ENCODE results near the gene ZBTB4. TPM values are rescaled to one million over a fixed set of nuclear protein-coding genes. Genes with fewer than 3 reads are reported as not detected.

Gene ZBTB4
- total and polyA plus RNA-seq, 2 experiments from 2014 or later: 17.9 to 40.4 TPM

DNA sequence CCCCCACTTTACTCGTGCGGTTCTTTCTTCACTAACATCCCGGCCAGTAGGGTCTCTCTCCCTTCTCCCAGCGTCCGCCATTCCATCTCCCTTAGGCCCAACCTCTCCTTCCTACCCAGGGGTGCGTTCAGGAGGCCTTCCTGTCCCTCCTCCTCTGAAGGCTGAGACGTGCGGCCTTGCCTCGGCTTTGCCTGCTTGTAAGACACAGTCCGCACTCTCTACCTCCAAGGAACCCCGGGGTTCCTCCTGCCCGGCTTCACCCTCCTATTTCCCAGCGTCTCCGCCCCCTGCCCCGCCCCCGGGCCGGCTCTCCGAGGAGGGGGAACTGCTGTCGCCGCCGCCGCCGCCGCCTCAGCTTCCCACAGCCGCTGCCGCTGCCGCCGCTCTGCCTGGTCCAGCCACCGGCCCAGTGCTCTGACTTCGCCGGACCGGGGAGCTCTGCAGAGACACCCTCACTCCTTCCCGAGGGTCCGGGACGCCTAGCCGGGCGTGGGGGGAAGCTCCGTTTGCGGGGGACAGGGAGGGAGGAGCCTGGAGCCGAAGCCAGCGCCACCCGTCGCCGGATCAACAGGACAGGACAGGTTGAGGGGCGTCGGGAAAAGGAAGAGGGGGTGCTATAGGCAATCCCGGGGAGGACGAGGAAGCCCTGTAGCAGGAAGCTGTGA lies 41.3 kb downstream of the ZBTB4 start:
- H3K4me1 ChIP-seq (ENCODE audit: low read depth): peaks cover 20% of the 10 kb centered on the region
- no peaks in the 10 kb centered on the region for H3K9me3 ChIP-seq (ENCODE audit: low read depth)
- no peaks in the 10 kb centered on the region for H3K27me3 ChIP-seq
- TF ChIP-seq, protein P1, sequence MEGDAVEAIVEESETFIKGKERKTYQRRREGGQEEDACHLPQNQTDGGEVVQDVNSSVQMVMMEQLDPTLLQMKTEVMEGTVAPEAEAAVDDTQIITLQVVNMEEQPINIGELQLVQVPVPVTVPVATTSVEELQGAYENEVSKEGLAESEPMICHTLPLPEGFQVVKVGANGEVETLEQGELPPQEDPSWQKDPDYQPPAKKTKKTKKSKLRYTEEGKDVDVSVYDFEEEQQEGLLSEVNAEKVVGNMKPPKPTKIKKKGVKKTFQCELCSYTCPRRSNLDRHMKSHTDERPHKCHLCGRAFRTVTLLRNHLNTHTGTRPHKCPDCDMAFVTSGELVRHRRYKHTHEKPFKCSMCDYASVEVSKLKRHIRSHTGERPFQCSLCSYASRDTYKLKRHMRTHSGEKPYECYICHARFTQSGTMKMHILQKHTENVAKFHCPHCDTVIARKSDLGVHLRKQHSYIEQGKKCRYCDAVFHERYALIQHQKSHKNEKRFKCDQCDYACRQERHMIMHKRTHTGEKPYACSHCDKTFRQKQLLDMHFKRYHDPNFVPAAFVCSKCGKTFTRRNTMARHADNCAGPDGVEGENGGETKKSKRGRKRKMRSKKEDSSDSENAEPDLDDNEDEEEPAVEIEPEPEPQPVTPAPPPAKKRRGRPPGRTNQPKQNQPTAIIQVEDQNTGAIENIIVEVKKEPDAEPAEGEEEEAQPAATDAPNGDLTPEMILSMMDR (IDR thresholded peaks at IDR 0.05; ENCODE audit: low read depth, low read length): no peak
- peak overlapping the region; percentile 64 for H3K4me3 ChIP-seq
- DNase-seq (ENCODE audit: low read depth in 1 of 2, low spot score in 1 of 2): peak; percentile 17 to 84
- H3K36me3 ChIP-seq: no peaks in the 10 kb centered on the region
- peak overlapping the region; percentile 24 for H3K27ac ChIP-seq

DNA sequence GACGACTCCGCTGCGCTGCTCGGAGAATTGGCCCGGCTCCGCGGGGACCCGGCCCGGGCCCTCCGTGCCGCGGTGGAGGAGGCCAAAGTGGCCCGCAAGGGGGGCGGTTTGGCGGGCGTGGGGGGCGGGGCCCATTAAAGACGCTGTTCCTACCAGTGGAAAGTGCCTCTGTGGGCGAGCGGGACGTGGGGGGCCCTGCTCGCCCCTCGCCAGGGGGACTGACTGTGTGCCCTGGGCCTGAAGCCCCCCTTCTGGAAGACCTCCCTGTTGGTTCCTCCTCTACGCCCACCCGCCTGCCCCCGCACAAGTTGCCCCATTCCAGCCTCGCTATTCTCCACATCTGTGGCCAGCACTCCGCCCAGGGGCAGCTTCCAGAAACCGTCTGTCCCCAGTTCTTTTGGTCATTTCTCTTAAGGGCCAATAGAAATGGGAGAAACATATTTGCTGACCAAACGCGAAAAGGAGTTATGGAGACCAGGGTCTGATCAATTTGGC lies 42.0 kb downstream of the ZBTB4 start:
- Histone ChIP-seq H3K27me3 (no peaks in the 10 kb centered on the region), H3K9me3 (ENCODE audit: low read depth) (no peaks in the 10 kb centered on the region), H3K4me3 (peak overlapping the region; percentile 64), H3K36me3 (no peaks in the 10 kb centered on the region), H3K4me1 (ENCODE audit: low read depth) (peaks cover 20% of the 10 kb centered on the region), H3K27ac (no peak overlapping the region)
- TF ChIP-seq, protein P1 (IDR thresholded peaks at IDR 0.05; ENCODE audit: low read depth, low read length): no peak
- DNase-seq (ENCODE audit: low read depth in 1 of 2, low spot score in 1 of 2): no peak

DNA sequence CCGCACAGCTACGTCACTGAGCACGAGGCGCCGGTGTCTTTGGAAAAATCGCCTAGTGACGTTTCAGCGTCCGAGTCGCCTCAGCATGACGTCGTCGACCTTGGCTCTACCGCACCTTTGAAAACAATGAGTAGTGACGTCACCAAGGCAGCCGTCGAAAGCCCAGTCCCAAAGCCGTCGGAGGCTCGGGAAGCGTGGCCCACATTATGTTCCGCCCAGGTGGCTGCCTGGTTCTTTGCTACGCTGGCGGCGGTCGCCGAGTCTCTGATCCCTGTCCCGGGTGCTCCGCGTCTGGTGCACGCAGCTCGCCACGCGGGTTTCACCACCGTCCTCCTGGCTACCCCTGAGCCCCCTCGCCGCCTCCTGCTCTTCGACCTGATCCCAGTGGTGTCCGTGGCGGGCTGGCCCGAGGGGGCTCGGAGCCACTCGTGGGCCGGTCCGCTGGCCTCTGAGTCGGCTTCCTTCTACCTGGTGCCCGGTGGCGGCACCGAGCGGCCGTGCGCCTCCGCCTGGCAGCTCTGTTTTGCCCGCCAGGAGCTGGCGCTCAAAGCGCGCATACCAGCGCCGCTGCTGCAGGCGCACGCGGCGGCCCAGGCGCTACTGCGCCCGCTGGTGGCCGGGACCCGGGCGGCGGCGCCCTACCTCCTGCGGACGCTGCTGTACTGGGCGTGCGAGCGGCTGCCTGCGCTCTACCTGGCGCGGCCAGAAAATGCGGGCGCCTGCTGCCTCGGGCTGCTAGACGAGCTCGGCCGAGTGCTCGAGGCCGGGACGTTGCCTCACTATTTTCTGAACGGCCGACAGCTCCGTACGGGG lies 42.7 kb downstream of the ZBTB4 start:
- H3K4me3 ChIP-seq: peak overlapping the region; percentile 64
- H3K4me1 ChIP-seq (ENCODE audit: low read depth): peaks cover 20% of the 10 kb centered on the region

DNA sequence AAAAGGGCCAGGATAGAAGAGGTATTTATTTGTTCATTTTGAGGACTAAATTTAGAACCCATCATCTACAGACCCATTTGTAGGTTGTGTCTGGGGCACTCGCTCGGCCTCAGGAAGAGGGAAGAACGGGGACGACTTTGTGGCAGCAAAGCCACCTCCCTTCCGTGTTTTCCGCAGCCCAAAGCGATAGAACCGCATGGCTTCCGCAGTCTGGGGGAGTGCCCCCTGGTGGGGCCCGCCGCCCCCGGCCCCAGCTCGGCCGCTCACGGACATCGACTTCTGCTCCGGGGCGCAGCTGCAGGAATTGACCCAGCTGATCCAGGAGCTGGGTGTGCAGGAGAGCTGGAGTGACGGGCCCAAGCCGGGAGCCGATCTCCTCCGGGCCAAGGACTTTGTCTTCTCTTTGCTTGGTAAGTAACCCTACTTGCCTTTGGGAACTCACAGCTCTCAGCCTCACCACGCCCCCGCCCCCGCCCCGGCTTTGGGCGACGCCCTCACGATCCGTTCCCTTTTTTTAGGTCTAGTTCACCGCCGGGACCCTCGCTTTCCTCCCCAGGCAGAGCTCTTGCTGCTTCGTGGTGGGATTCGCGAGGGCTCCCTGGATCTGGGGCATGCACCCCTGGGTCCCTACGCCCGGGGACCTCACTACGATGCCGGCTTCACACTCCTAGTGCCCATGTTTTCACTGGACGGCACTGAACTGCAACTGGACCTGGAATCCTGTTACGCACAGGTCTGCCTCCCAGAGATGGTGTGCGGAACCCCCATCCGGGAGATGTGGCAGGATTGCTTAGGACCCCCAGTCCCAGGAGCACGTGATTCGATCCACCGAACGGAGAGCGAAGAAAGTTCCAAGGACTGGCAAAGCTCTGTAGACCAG lies 43.5 kb downstream of the ZBTB4 start:
- DNase-seq (ENCODE audit: low read depth in 1 of 2, low spot score in 1 of 2): peak; percentile 20 to 46
- TF ChIP-seq, protein P1 (IDR thresholded peaks at IDR 0.05; ENCODE audit: low read depth, low read length): peak; percentile 2
- peaks cover 16% of the 10 kb centered on the region for H3K4me1 ChIP-seq (ENCODE audit: low read depth)
- H3K9me3 ChIP-seq (ENCODE audit: low read depth): no peaks in the 10 kb centered on the region
- H3K27ac ChIP-seq: no peak overlapping the region
- no peaks in the 10 kb centered on the region for H3K36me3 ChIP-seq
- H3K4me3 ChIP-seq: peak overlapping the region; percentile 55
- no peaks in the 10 kb centered on the region for H3K27me3 ChIP-seq

More for the DNA sequence above, 42.7 kb downstream of the ZBTB4 start:
- Histone ChIP-seq H3K36me3 (no peaks in the 10 kb centered on the region), H3K27ac (no peak overlapping the region), H3K9me3 (ENCODE audit: low read depth) (no peaks in the 10 kb centered on the region), H3K27me3 (no peaks in the 10 kb centered on the region)
- TF ChIP-seq, protein P1 (IDR thresholded peaks at IDR 0.05; ENCODE audit: low read depth, low read length): peak; percentile 79
- DNase-seq (ENCODE audit: low read depth in 1 of 2, low spot score in 1 of 2): peak; percentile 80 to 92

DNA sequence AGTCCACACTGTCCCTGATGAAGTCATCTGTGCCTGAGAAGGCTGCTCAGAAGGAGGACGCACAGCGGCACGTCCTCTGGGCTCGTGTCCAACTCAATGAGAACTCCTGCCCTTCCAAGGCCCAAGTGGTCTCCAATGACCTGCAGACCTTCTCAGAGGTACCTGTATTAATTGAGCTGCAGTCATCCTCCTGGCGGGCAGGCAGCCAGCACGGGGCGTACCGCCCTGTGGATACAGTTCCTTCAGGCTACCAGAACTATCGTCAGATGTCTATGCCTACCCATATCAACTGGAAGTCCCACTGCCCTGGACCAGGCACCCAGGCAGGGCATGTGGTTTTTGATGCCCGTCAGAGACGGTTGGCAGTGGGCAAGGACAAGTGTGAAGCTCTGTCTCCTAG lies 47.1 kb downstream of the ZBTB4 start:
- Histone ChIP-seq H3K9me3 (ENCODE audit: low read depth) (no peaks in the 10 kb centered on the region), H3K4me3 (no peak overlapping the region), H3K4me1 (ENCODE audit: low read depth) (peaks cover 2% of the 10 kb centered on the region), H3K27me3 (no peaks in the 10 kb centered on the region), H3K27ac (no peak overlapping the region), H3K36me3 (no peaks in the 10 kb centered on the region)
- TF ChIP-seq, protein P1 (IDR thresholded peaks at IDR 0.05; ENCODE audit: low read depth, low read length): no peak
- DNase-seq (ENCODE audit: low read depth in 1 of 2, low spot score in 1 of 2): no peak

All from cardiac muscle cell (in vitro differentiated cells and primary cell).